ENCODE measurements around the gene NKD2. TPM values are rescaled to one million over a fixed set of nuclear protein-coding genes. Genes with fewer than 3 reads are reported as not detected.
"Not testable (repeated sequence)": the region's sequence is repeated elsewhere in the genome, so short reads cannot be mapped to it uniquely, and the experiment has no call there.

NKD2 gene
- total RNA-seq, 1 donor from 2014 or later: 0.26 TPM

DNA sequence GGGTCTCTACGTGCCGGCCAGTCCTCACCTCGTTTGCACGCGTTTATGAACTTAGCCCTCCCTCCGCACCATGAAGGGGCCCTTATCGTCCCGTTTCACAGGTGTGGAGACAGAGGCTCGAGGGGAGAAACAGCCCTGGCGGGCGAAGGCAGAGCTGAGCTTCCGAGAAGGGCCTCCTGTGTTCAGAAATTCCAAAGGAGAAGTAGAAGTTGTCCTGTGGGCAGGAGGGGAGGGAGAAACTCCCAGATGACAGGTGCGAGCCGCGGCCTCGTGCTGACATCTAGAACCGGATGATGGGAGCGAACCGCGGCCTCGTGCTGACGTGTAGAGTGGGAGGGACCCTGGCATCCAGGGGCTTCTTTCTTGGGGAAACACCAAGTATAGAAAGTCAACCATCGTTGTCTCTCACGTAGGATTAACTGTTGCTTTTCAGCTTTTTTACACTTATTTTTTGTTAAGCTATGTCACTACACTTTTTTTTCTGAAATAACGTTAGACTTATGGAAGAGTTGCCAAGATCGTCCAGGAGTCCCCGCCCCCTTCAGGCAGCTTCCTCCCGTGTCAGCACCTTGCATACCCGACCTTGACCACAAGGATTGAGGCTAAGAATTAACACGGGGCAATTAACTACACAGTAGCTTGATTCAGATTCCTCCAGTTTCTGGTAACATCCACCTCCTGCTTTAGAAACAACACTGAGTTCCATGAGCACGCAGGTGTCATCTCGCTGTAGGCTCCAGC lies 42.8 kb upstream of the NKD2 start:
- Histone ChIP-seq H3K36me3 (ENCODE audit: control insufficient read depth, insufficient read depth, low read length) (no peaks in the 10 kb centered on the region), H3K4me3 (ENCODE audit: low read depth, low read length) (no peak overlapping the region), H3K27me3 (ENCODE audit: control insufficient read depth, insufficient read depth, low read length) (no peaks in the 10 kb centered on the region)
- DNase-seq (ENCODE audit: low read depth): no peak
- FAIRE-seq: no peak
- TF ChIP-seq, protein P1, sequence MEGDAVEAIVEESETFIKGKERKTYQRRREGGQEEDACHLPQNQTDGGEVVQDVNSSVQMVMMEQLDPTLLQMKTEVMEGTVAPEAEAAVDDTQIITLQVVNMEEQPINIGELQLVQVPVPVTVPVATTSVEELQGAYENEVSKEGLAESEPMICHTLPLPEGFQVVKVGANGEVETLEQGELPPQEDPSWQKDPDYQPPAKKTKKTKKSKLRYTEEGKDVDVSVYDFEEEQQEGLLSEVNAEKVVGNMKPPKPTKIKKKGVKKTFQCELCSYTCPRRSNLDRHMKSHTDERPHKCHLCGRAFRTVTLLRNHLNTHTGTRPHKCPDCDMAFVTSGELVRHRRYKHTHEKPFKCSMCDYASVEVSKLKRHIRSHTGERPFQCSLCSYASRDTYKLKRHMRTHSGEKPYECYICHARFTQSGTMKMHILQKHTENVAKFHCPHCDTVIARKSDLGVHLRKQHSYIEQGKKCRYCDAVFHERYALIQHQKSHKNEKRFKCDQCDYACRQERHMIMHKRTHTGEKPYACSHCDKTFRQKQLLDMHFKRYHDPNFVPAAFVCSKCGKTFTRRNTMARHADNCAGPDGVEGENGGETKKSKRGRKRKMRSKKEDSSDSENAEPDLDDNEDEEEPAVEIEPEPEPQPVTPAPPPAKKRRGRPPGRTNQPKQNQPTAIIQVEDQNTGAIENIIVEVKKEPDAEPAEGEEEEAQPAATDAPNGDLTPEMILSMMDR (IDR thresholded peaks at IDR 0.05; ENCODE audit: insufficient read depth, low read length, severe bottlenecking): no peak

DNA sequence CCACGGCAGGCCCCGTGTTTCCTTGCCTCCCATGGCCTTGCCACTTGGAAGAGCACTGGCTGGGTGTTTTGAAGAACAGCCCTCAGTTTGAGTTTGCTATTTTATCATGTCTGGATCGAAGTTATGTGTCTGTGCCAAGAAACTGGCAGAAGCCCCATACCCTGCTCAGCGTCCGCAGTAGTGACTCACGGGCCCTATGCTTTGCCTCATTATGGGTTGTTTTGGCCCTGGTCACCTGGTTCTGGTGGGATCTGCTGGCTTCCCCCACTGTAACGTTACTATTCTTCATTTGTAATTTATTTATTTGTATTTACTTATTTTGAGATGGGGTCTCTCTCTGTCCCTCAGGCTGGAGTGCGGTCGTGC lies 42.3 kb upstream of the NKD2 start:
- no peak for FAIRE-seq
- H3K27me3 ChIP-seq (ENCODE audit: control insufficient read depth, insufficient read depth, low read length): no peaks in the 10 kb centered on the region
- TF ChIP-seq, protein P1 (IDR thresholded peaks at IDR 0.05; ENCODE audit: insufficient read depth, low read length, severe bottlenecking): no peak
- H3K36me3 ChIP-seq (ENCODE audit: control insufficient read depth, insufficient read depth, low read length): no peaks in the 10 kb centered on the region
- DNase-seq (ENCODE audit: low read depth): no peak
- H3K4me3 ChIP-seq (ENCODE audit: low read depth, low read length): no peak overlapping the region

DNA sequence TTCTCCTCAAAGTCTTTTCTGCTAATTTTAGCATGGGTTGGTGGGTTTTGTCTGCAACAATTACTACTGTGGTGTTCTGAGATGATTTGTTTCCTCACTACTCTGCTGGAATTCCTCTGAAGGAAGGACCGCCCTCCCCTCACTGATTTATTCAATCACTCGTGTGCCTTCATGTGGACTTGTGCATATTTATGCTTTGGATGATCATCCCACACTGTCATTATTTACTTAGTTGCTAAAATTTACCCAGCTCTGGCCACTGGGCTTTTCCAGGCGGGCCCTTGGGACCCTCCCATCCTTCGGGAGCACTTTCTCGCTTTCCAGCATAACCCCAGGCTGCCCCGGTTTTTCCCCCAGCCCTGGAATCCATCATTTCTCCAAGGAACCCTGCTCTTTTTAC lies 41.7 kb upstream of the NKD2 start:
- FAIRE-seq (no peak), DNase-seq (ENCODE audit: low read depth) (no peak)
- Histone ChIP-seq H3K36me3 (ENCODE audit: control insufficient read depth, insufficient read depth, low read length) (no peaks in the 10 kb centered on the region), H3K4me3 (ENCODE audit: low read depth, low read length) (no peak overlapping the region), H3K27me3 (ENCODE audit: control insufficient read depth, insufficient read depth, low read length) (no peaks in the 10 kb centered on the region)
- TF ChIP-seq, protein P1 (IDR thresholded peaks at IDR 0.05; ENCODE audit: insufficient read depth, low read length, severe bottlenecking): no peak

DNA sequence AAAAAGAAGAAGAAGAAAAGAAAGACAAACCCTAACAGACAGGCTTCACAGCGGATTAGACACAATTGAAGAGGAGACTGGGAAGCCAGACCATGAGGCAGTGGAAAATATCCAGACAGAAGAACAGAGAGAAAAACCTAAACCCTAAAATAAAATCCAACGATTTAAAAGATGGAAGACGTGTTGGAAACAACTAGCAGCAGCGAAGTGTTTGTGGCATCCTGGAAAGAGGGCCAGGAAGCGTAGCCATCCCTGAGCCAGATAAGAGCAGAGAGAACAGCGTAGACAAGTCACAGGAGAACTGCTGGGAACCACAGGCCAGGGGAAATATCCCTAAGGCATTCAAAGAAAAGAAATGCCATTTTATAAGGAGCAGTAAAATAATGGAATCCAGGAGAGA lies 39.7 kb upstream of the NKD2 start:
- H3K27me3 ChIP-seq (ENCODE audit: control insufficient read depth, insufficient read depth, low read length): no peaks in the 10 kb centered on the region
- no peak overlapping the region for H3K4me3 ChIP-seq (ENCODE audit: low read depth, low read length)
- FAIRE-seq: no peak
- TF ChIP-seq, protein P1 (IDR thresholded peaks at IDR 0.05; ENCODE audit: insufficient read depth, low read length, severe bottlenecking): no peak
- DNase-seq (ENCODE audit: low read depth): no peak
- H3K36me3 ChIP-seq (ENCODE audit: control insufficient read depth, insufficient read depth, low read length): no peaks in the 10 kb centered on the region

DNA sequence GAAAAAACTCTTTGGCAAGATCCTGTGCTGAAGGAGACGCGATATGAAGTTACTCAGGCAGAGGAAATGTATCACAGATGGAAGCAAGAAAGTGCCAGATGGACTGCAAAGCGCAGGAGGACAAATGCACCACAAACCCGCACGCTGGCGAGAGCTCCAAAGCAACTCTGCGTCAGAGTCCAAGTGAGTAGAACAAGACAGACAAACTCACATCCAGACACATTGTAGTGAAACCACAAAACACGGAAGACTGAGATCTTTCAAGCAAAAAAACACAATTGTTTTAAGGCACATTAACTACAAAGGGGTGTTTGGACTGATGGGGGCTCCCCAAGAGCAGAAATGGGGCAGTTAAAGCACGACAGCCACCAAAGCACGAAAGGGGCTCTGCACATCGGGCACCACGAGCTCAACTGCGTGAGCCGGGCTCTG lies 39.2 kb upstream of the NKD2 start:
- no peak for FAIRE-seq
- no peak for DNase-seq (ENCODE audit: low read depth)

DNA sequence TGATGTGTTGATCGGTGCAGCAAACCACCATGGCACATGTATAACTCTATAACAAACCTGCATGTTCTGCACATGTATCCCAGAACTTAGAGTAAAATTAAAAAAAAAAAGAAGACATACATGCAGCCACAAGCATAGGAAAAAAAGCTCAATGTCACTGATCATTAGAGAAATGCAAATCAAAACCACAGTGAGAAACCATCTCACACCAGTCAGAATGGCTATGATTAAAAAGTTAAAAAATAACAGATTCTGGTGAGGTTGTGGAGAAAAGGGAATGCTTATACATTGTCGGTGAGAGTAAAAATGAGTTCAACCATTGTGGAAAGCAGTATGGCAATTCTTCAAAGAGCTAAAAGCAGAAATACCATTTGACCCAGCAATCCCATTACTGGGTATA lies 36.0 kb upstream of the NKD2 start:
- not testable (repeated sequence) for FAIRE-seq; H3K27me3 ChIP-seq (ENCODE audit: control insufficient read depth, insufficient read depth, low read length); H3K36me3 ChIP-seq (ENCODE audit: control insufficient read depth, insufficient read depth, low read length); H3K4me3 ChIP-seq (ENCODE audit: low read depth, low read length); DNase-seq (ENCODE audit: low read depth)

More for the DNA sequence above, 39.2 kb upstream of the NKD2 start:
- Histone ChIP-seq H3K27me3 (ENCODE audit: control insufficient read depth, insufficient read depth, low read length) (no peaks in the 10 kb centered on the region), H3K4me3 (ENCODE audit: low read depth, low read length) (no peak overlapping the region), H3K36me3 (ENCODE audit: control insufficient read depth, insufficient read depth, low read length) (no peaks in the 10 kb centered on the region)
- TF ChIP-seq, protein P1 (IDR thresholded peaks at IDR 0.05; ENCODE audit: insufficient read depth, low read length, severe bottlenecking): no peak
